Stomach (tissue), 9 donors: Measurements from ENCODE around the gene CDYL. TPM values are rescaled to one million over a fixed set of nuclear protein-coding genes. Genes with fewer than 3 reads are reported as not detected.
"Not testable (repeated sequence)": the region's sequence is repeated elsewhere in the genome, so short reads cannot be mapped to it uniquely, and the experiment has no call there.

Experiments
- DNase-seq, 2 donors: peaks; one replicate each; pipeline versions ENCODE4 v3.0.0 to v3.0.0-alpha.2; 2013 to 2019
- H3K27ac ChIP-seq, 5 donors: fragments of 200-600 bp in 4 of 5; sonication (generic) in 4 of 5; one replicate each; pipeline ENCODE4 v1.5.1; 2013 to 2019; ENCODE audit warnings: mild to moderate bottlenecking in 1 of 5, moderate library complexity in 1 of 5
- H3K27me3 ChIP-seq, 3 donors: fragments of 200-600 bp; sonication (generic); one replicate each; pipeline ENCODE4 v1.5.1; 2017 to 2019; ENCODE audit warnings: mixed run types in 1 of 3
- H3K36me3 ChIP-seq, 4 donors: fragments of 200-600 bp; sonication (generic); 1 replicate in 3 of 4; 2 replicates in 1 of 4; pipeline ENCODE4 v1.5.1; 2016 to 2019
- H3K4me1 ChIP-seq, 4 donors: fragments of 200-600 bp; sonication (generic); one replicate each; pipeline ENCODE4 v1.5.1; 2016 to 2019
- H3K4me3 ChIP-seq, 4 donors: fragments of 200-600 bp; sonication (generic) in 3 of 4; one replicate each; pipeline ENCODE4 v1.5.1; 2016 to 2019; ENCODE audit warnings: mild to moderate bottlenecking in 1 of 4
- H3K9me3 ChIP-seq, 4 donors: fragments of 200-600 bp; sonication (generic); one replicate each; pipeline ENCODE4 v1.5.1; 2016 to 2019
- CTCF ChIP-seq, 7 experiments: fragments of 450-650 bp in 4 of 7; fragments of 200-600 bp in 3 of 7; sonication (generic) in 3 of 7; IDR thresholded peaks; one replicate each; pipeline ENCODE4 v1.5.1; 2016 to 2019; ENCODE audit warnings: antibody characterized with exemption in 7 of 7, control low read depth in 2 of 7, mild to moderate bottlenecking in 1 of 7
- EP300 ChIP-seq: sonication (generic); formaldehyde crosslinking; IDR thresholded peaks from one replicate; pipeline ENCODE4 v1.6.1; 2017; ENCODE audit warnings: antibody characterized with exemption
- POLR2A ChIP-seq, 4 donors: fragments of 450-650 bp; IDR thresholded peaks; one replicate each; pipeline ENCODE4 v1.6.1; 2016; ENCODE audit warnings: antibody characterized with exemption in 4 of 4, control low read depth in 2 of 4, mild to moderate bottlenecking in 1 of 4, moderate library complexity in 1 of 4
- POLR2AphosphoS5 ChIP-seq, 3 donors: sonication (generic); formaldehyde crosslinking; IDR thresholded peaks; one replicate each; pipeline ENCODE4 v1.6.1; 2016; ENCODE audit warnings: antibody characterized with exemption in 3 of 3
- WGBS, 5 donors: extraction: QIAGEN DNeasy Blood & Tissue Kit in 3 of 5; methylation state at CpG; one replicate each; pipeline versions ENCODE4 v1.1.5 to v1.1.7; 2013 to 2018; 5-methylcytosine and 5-hydroxymethylcytosine counted together
- intact Hi-C: fragments of 100-400 bp; cut with DNase I; formaldehyde crosslinking; loops from one replicate; pipeline ENCODE4 v1.15.1; 2023; ENCODE audit warnings: low total_unique reads
- polyA plus RNA-seq, 3 donors: library from polyadenylated mRNA; stranded (reverse); fragments of 200-250 nt; gene quantifications; one replicate each; pipeline ENCODE4 v1.2.3, GENCODE V29; 2013
- total RNA-seq, 5 donors: library from RNA; depleted of rRNA; stranded (reverse); fragments of >200 nt; gene quantifications; one replicate each; pipeline versions ENCODE4 v1.1.0 to v1.2.3, GENCODE V29; 2014 to 2016
- donor health status: healthy with polysubstance abuse.
- donor health status: Bipolar disorder and iron deficiency.
- donor health status: healthy.

CDYL gene
- total and polyA plus RNA-seq, 8 donors: 6.2 to 226 (median 18.4) TPM

GRCh38 chr6:4861564-4861963 lies 85.4 kb downstream of the CDYL start:
- intact Hi-C loops: no loop called here
- Histone ChIP-seq H3K36me3 (no peaks in the 10 kb centered on the region), H3K9me3 (peaks cover 0 to 9% (median 2%) of the 10 kb centered on the region in 4 donors), H3K4me1 (peaks cover 4 to 32% (median 14%) of the 10 kb centered on the region in 4 donors), H3K27me3 (no peaks in the 10 kb centered on the region), H3K4me3 (no peak overlapping the region), H3K27ac (no peak overlapping the region)
- 88 to 94% (median 90%) methylated on average over 3 of the region's 3 CpGs for WGBS, 5 donors
- DNase-seq: peak in 1 of 2 donors; percentile 12
- TF ChIP-seq POLR2AphosphoS5 (IDR thresholded peaks at IDR 0.05) (no peak), CTCF (IDR thresholded peaks at IDR 0.05) (no peak), EP300 (no peak), POLR2A (IDR thresholded peaks at IDR 0.05) (no peak)

DNA sequence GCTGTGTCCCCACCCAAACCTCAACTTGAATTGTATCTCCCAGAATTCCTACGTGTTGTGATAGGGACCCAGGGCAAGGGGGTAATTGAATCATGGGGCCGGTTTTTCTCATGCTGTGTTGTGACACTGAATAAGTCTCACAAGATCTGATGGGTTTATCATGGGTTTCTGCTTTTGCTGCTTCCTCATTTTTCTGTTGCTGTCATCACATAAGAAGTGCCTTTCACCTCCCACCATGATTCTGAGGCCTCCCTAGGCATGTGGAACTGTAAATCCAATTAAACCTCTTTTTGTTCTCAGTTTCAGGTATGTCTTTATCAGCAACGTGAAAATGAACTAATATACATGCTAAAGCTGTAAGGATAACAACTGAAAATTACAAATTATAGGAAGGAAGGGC lies 88.3 kb downstream of the CDYL start:
- intact Hi-C loops: no loop called here
- 67 to 88% (median 80%) methylated on average over 3 of the region's 3 CpGs for WGBS, 5 donors
- H3K4me1 ChIP-seq: peaks cover 0 to 16% (median 1%) of the 10 kb centered on the region in 4 donors
- H3K27me3 ChIP-seq: no peaks in the 10 kb centered on the region
- peaks cover 0 to 23% (median 6%) of the 10 kb centered on the region in 4 donors for H3K9me3 ChIP-seq
- no peak for TF ChIP-seq EP300
- TF ChIP-seq CTCF (IDR thresholded peaks at IDR 0.05): no peak
- TF ChIP-seq POLR2AphosphoS5 (IDR thresholded peaks at IDR 0.05): no peak
- TF ChIP-seq POLR2A (IDR thresholded peaks at IDR 0.05): no peak
- no peak overlapping the region for H3K4me3 ChIP-seq
- no peaks in the 10 kb centered on the region for H3K36me3 ChIP-seq
- no peak for DNase-seq
- H3K27ac ChIP-seq: no peak overlapping the region

GRCh38 chr6:4865006-4865405 lies 88.8 kb downstream of the CDYL start:
- H3K27me3 ChIP-seq, H3K4me3 ChIP-seq, H3K36me3 ChIP-seq, intact Hi-C loops, H3K27ac ChIP-seq, DNase-seq: not testable (repeated sequence)
- Histone ChIP-seq H3K9me3 (peaks cover 0 to 23% (median 6%) of the 10 kb centered on the region in 4 donors), H3K4me1 (peaks cover 0 to 14% (median 0%) of the 10 kb centered on the region in 4 donors)
- WGBS, 5 donors: 93 to 99% (median 97%) methylated on average over 4 of the region's 4 CpGs

DNA sequence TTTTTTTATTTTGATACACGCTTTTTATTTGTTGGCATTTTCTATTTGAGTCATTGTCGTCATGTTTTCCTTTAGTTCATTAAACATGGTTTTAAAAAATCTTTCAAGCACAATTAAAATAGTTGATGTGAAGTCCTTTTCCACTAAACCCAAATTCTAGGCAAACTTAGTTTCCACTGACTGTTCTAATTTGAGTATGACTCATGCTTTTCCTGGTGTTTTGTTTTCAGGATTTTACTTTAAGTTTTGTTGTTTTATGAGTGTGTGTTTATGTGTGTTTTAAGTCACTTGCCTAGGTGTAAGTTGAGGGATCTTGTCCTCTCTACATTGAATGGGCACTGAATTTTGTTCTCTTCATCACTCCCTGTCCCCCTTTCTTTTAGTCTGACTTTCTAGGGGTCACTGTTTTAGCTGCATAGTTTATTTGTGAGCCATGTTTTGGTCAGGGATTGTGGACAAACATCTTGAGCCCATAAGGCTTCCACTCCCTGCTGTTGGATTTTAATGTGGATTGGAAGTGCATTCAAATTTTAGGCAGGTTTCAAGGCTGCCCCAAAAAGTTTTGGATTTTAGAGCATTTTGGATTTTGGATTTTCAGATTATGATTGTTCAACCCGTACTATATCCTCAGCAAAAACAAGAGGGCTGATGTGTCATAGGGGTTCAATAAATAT lies 94.8 kb downstream of the CDYL start:
- intact Hi-C loops: no loop called here
- peaks cover 0 to 13% (median 4%) of the 10 kb centered on the region in 4 donors for H3K9me3 ChIP-seq

GRCh38 chr6:4871825-4872224 lies 95.6 kb downstream of the CDYL start:
- Histone ChIP-seq H3K27me3 (no peaks in the 10 kb centered on the region), H3K9me3 (peaks cover 0 to 13% (median 3%) of the 10 kb centered on the region in 4 donors), H3K27ac (no peak overlapping the region), H3K4me3 (no peak overlapping the region), H3K4me1 (peaks cover 0 to 19% (median 8%) of the 10 kb centered on the region in 4 donors), H3K36me3 (no peaks in the 10 kb centered on the region)
- intact Hi-C loops: no loop called here
- no peak for DNase-seq
- 91 to 99% (median 96%) methylated on average over 5 of the region's 5 CpGs for WGBS, 5 donors
- TF ChIP-seq POLR2AphosphoS5 (IDR thresholded peaks at IDR 0.05): no peak
- no peak for TF ChIP-seq POLR2A (IDR thresholded peaks at IDR 0.05)
- no peak for TF ChIP-seq CTCF (IDR thresholded peaks at IDR 0.05)
- TF ChIP-seq EP300: no peak

More for the DNA sequence above, 94.8 kb downstream of the CDYL start:
- Histone ChIP-seq H3K36me3 (no peaks in the 10 kb centered on the region), H3K4me3 (no peak overlapping the region), H3K27ac (no peak overlapping the region), H3K4me1 (peaks cover 0 to 19% (median 3%) of the 10 kb centered on the region in 4 donors), H3K27me3 (no peaks in the 10 kb centered on the region)
- 88 to 96% (median 92%) methylated on average over 3 of the region's 3 CpGs for WGBS, 5 donors
- TF ChIP-seq EP300: no peak
- DNase-seq: no peak
